ENCODE data around the gene VWF.

Gene VWF

GRCh38 chr12:5984873-5985272 lies 139.6 kb downstream of the VWF start:
- H3K4me1 ChIP-seq (ENCODE audit: insufficient read depth, low read length, severe bottlenecking): no peaks in the 10 kb centered on the region
- H2AFZ ChIP-seq (ENCODE audit: low read length): no peak overlapping the region
- no peak overlapping the region for H3K4me2 ChIP-seq (ENCODE audit: low read length)
- no peaks in the 10 kb centered on the region for H4K20me1 ChIP-seq (ENCODE audit: insufficient read depth, low read length)
- no peaks in the 10 kb centered on the region for H3K36me3 ChIP-seq (ENCODE audit: insufficient read depth, low read length)
- TF ChIP-seq CTCF (IDR thresholded peaks at IDR 0.05; ENCODE audit: low read length): no peak
- no peak for TF ChIP-seq EZH2 (IDR thresholded peaks at IDR 0.05; ENCODE audit: borderline replicate concordance, low read length)
- H3K4me3 ChIP-seq (ENCODE audit: low read depth, low read length, poor library complexity, severe bottlenecking): no peak overlapping the region
- H3K27me3 ChIP-seq (ENCODE audit: insufficient read depth, low read length): no peaks in the 10 kb centered on the region
- no peaks in the 10 kb centered on the region for H3F3A ChIP-seq (ENCODE audit: insufficient read depth, low read length)
- H3K9me3 ChIP-seq (ENCODE audit: low read length): no peaks in the 10 kb centered on the region
- H3K9me2 ChIP-seq (ENCODE audit: low read depth, low read length): no peaks in the 10 kb centered on the region
- no peak overlapping the region for H3K27ac ChIP-seq (ENCODE audit: low read depth, low read length, poor library complexity, severe bottlenecking)
- H3K79me2 ChIP-seq (ENCODE audit: insufficient read depth, low read length): no peaks in the 10 kb centered on the region
- no peak overlapping the region for H3K9ac ChIP-seq (ENCODE audit: low read length)

- H3K4me1 ChIP-seq (ENCODE audit: insufficient read depth, low read length, severe bottlenecking): no peaks in the 10 kb centered on the region
- H3K27ac ChIP-seq (ENCODE audit: low read depth, low read length, poor library complexity, severe bottlenecking): no peak overlapping the region
- no peaks in the 10 kb centered on the region for H3K36me3 ChIP-seq (ENCODE audit: insufficient read depth, low read length)
- H3K4me3 ChIP-seq (ENCODE audit: low read depth, low read length, poor library complexity, severe bottlenecking): no peak overlapping the region
- H3F3A ChIP-seq (ENCODE audit: insufficient read depth, low read length): no peaks in the 10 kb centered on the region
- H3K9me3 ChIP-seq (ENCODE audit: low read length): no peaks in the 10 kb centered on the region
- H3K4me2 ChIP-seq (ENCODE audit: low read length): no peak overlapping the region
- no peaks in the 10 kb centered on the region for H4K20me1 ChIP-seq (ENCODE audit: insufficient read depth, low read length)
- H2AFZ ChIP-seq (ENCODE audit: low read length): no peak overlapping the region
- H3K9me2 ChIP-seq (ENCODE audit: low read depth, low read length): no peaks in the 10 kb centered on the region
- no peaks in the 10 kb centered on the region for H3K79me2 ChIP-seq (ENCODE audit: insufficient read depth, low read length)
- H3K27me3 ChIP-seq (ENCODE audit: insufficient read depth, low read length): no peaks in the 10 kb centered on the region
- no peak overlapping the region for H3K9ac ChIP-seq (ENCODE audit: low read length)
- TF ChIP-seq EZH2 (IDR thresholded peaks at IDR 0.05; ENCODE audit: borderline replicate concordance, low read length) (no peak), CTCF (IDR thresholded peaks at IDR 0.05; ENCODE audit: low read length) (no peak)
These were observed 142.4 kb downstream of the VWF start for GRCh38 chr12:5982106-5982505.

GRCh38 chr12:5977556-5977955 lies 146.9 kb downstream of the VWF start:
- Histone ChIP-seq H3K27ac (ENCODE audit: low read depth, low read length, poor library complexity, severe bottlenecking) (no peak overlapping the region), H3K4me1 (ENCODE audit: insufficient read depth, low read length, severe bottlenecking) (no peaks in the 10 kb centered on the region), H3K27me3 (ENCODE audit: insufficient read depth, low read length) (no peaks in the 10 kb centered on the region; the same call in 1 of the 2 replicates), H3F3A (ENCODE audit: insufficient read depth, low read length) (no peaks in the 10 kb centered on the region), H3K9ac (ENCODE audit: low read length) (no peak overlapping the region), H3K36me3 (ENCODE audit: insufficient read depth, low read length) (no peaks in the 10 kb centered on the region), H4K20me1 (ENCODE audit: insufficient read depth, low read length) (no peaks in the 10 kb centered on the region), H3K4me2 (ENCODE audit: low read length) (no peak overlapping the region), H2AFZ (ENCODE audit: low read length) (no peak overlapping the region), H3K9me2 (ENCODE audit: low read depth, low read length) (no peaks in the 10 kb centered on the region), H3K79me2 (ENCODE audit: insufficient read depth, low read length) (no peaks in the 10 kb centered on the region), H3K9me3 (ENCODE audit: low read length) (no peaks in the 10 kb centered on the region), H3K4me3 (ENCODE audit: low read depth, low read length, poor library complexity, severe bottlenecking) (no peak overlapping the region)
- TF ChIP-seq CTCF (IDR thresholded peaks at IDR 0.05; ENCODE audit: low read length) (no peak), EZH2 (IDR thresholded peaks at IDR 0.05; ENCODE audit: borderline replicate concordance, low read length) (no peak)

Data from OCI-LY1 (cell line).